IMR-90 (cell line): Measurements from ENCODE around the gene PIGN. TPM values are rescaled to one million over a fixed set of nuclear protein-coding genes. Genes with fewer than 3 reads are reported as not detected.

Experiments used
- ATAC-seq: fragments of 200-7000 bp; cut with Tn5 transposase; 2 replicates; pipeline ENCODE4 v1.9.1; 2020; ENCODE audit warnings: low read depth, mild to moderate bottlenecking, moderate library complexity
- BruUV-seq: library from RNA; stranded (reverse); fragments of 400-500 nt; replicated peaks from 2 replicates; lab custom pipeline; 2021; lab: Mats Ljungman, UMichigan
- CTCF ChIA-PET: fragments of 300-600 bp; formaldehyde crosslinking; extraction: SDS; loops from one replicate; lab custom pipeline; 2021; ENCODE audit warnings: antibody characterized with exemption; lab: Yijun Ruan, JAX
- POLR2A ChIA-PET: fragments of 300-600 bp; sonication (Branson Sonifier 250); formaldehyde crosslinking; loops from one replicate; lab custom pipeline; 2022; ENCODE audit warnings: antibody characterized with exemption; ENCODE audit not compliant: unreplicated experiment; lab: Charles Lee
- DNase-seq: peaks from one replicate; pipeline ENCODE4 v3.0.0; 2013
- H2AFZ ChIP-seq: replicated peaks from 2 replicates; pipeline ENCODE3; 2013; ENCODE audit warnings: low read length, mild to moderate bottlenecking; ENCODE audit not compliant: poor library complexity
- H2AK5ac ChIP-seq: 2 replicates; pipeline ENCODE4 v1.6.1; 2013; ENCODE audit warnings: low read depth, low read length, inconsistent platforms
- H2AK9ac ChIP-seq: replicated peaks from 2 replicates; pipeline ENCODE3; 2013; ENCODE audit warnings: mild to moderate bottlenecking, low read depth, low read length, moderate library complexity; ENCODE audit not compliant: poor library complexity
- H2BK120ac ChIP-seq: 2 replicates; pipeline ENCODE4 v1.6.1; 2013; ENCODE audit warnings: low read depth, low read length, inconsistent platforms
- H2BK15ac ChIP-seq: 3 replicates; pipeline ENCODE4 v1.6.1; 2013; ENCODE audit warnings: low read depth, low read length, inconsistent platforms
- H2BK20ac ChIP-seq: 2 replicates; pipeline ENCODE4 v1.6.1; 2013; ENCODE audit warnings: low read depth, mild to moderate bottlenecking, inconsistent platforms, low read length, moderate library complexity
- H2BK5ac ChIP-seq: 2 replicates; pipeline ENCODE4 v1.6.1; 2013; ENCODE audit warnings: mild to moderate bottlenecking, low read depth, low read length, inconsistent platforms; ENCODE audit not compliant: poor library complexity, severe bottlenecking
- H3K14ac ChIP-seq: replicated peaks from 2 replicates; pipeline ENCODE4 v1.6.1; 2013; ENCODE audit warnings: low read depth, low read length, inconsistent platforms
- H3K18ac ChIP-seq: 2 replicates; pipeline ENCODE4 v1.6.1; 2013; ENCODE audit warnings: low read depth, low read length, control low read depth
- H3K23ac ChIP-seq: 2 replicates; pipeline ENCODE4 v1.6.1; 2013; ENCODE audit warnings: low read depth, low read length, inconsistent platforms
- H3K27ac ChIP-seq: 2 replicates; pipeline ENCODE4 v1.5.1; 2013; ENCODE audit warnings: mild to moderate bottlenecking, control low read depth, low read length; ENCODE audit not compliant: insufficient read depth
- H3K27me3 ChIP-seq: 2 replicates; pipeline ENCODE4 v1.6.1; 2013; ENCODE audit warnings: low read length; ENCODE audit not compliant: control insufficient read depth, insufficient read depth
- H3K36me3 ChIP-seq: 2 replicates; pipeline ENCODE4 v1.6.1; 2013; ENCODE audit warnings: low read length, mixed read lengths; ENCODE audit not compliant: control insufficient read depth, insufficient read depth
- H3K4ac ChIP-seq: 2 replicates; pipeline ENCODE4 v1.6.1; 2013; ENCODE audit warnings: low read depth, low read length, inconsistent platforms
- H3K4me1 ChIP-seq: 2 replicates; pipeline ENCODE4 v1.6.1; 2013; ENCODE audit warnings: low read length, mixed read lengths; ENCODE audit not compliant: control insufficient read depth, insufficient read depth
- H3K4me2 ChIP-seq: 2 replicates; pipeline ENCODE4 v1.6.1; 2013; ENCODE audit warnings: low read depth, mild to moderate bottlenecking, control low read depth, low read length, moderate library complexity
- H3K4me3 ChIP-seq: 2 replicates; pipeline ENCODE4 v1.5.1; 2013; ENCODE audit warnings: low read depth, mild to moderate bottlenecking, control low read depth, low read length, moderate library complexity; ENCODE audit not compliant: insufficient read depth
- H3K56ac ChIP-seq: 2 replicates; pipeline ENCODE4 v1.6.1; 2013; ENCODE audit warnings: low read length, inconsistent platforms; ENCODE audit not compliant: insufficient read depth; ENCODE audit errors: extremely low read depth
- H3K79me1 ChIP-seq, 2 experiments: 2 replicates each; pipeline ENCODE4 v1.6.1; 2013; ENCODE audit warnings: low read length in 2 of 2, inconsistent platforms in 1 of 2, low read depth in 1 of 2
- H3K9ac ChIP-seq: 2 replicates; pipeline ENCODE4 v1.6.1; 2013; ENCODE audit warnings: low read depth, low read length, control low read depth
- H3K9me1 ChIP-seq: 2 replicates; pipeline ENCODE4 v1.6.1; 2013; ENCODE audit warnings: low read length, inconsistent platforms; ENCODE audit not compliant: insufficient read depth
- H3K9me3 ChIP-seq: 2 replicates; pipeline ENCODE4 v1.6.1; 2013; ENCODE audit warnings: low read length; ENCODE audit not compliant: control insufficient read depth, insufficient read depth
- H4K20me1 ChIP-seq: 2 replicates; pipeline ENCODE4 v1.6.1; 2013; ENCODE audit warnings: low read length, inconsistent platforms; ENCODE audit not compliant: insufficient read depth
- H4K5ac ChIP-seq: 2 replicates; pipeline ENCODE4 v1.6.1; 2013; ENCODE audit warnings: mild to moderate bottlenecking, low read depth, low read length, control low read depth
- H4K8ac ChIP-seq, 2 experiments: 2 replicates each; pipeline ENCODE4 v1.6.1; 2013; ENCODE audit warnings: low read depth in 2 of 2, low read length in 2 of 2, control low read depth in 1 of 2, inconsistent platforms in 1 of 2
- H4K91ac ChIP-seq: 2 replicates; pipeline ENCODE4 v1.6.1; 2013; ENCODE audit warnings: low read depth, low read length, inconsistent platforms; ENCODE audit not compliant: insufficient read depth
- MAZ ChIP-seq: IDR thresholded peaks from 2 replicates; pipeline ENCODE4 v1.6.1; 2012; ENCODE audit warnings: low read depth, mild to moderate bottlenecking, low read length, improper control_type of control experiment, moderate library complexity, borderline replicate concordance
- NFE2L2 ChIP-seq: fragments of 150-350 bp; IDR thresholded peaks from 2 replicates; pipeline ENCODE4 v1.6.1; 2016; ENCODE audit warnings: low read depth, mild to moderate bottlenecking, low read length
- RCOR1 ChIP-seq: IDR thresholded peaks from 2 replicates; pipeline ENCODE4 v1.6.1; 2012; ENCODE audit warnings: mild to moderate bottlenecking, low read length, improper control_type of control experiment; ENCODE audit not compliant: insufficient replicate concordance
- WGBS, 2 experiments: methylation state at CpG; one replicate each; pipeline versions ENCODE4 v1.1.5 to v1.1.7; 2013; ENCODE audit warnings: missing lambda C conversion rate in 2 of 2; ENCODE audit not compliant: insufficient read length in 1 of 2; ENCODE audit errors: extremely low coverage in 2 of 2; 5-methylcytosine and 5-hydroxymethylcytosine counted together
- dilution Hi-C: fragments of 300-500 bp; cut with HindIII; formaldehyde crosslinking; loops from one replicate; pipeline ENCODE4 v1.14.3; 2018; ENCODE audit warnings: low sequenced_read_pairs; ENCODE audit not compliant: unreplicated experiment
- in situ Hi-C: fragments of 300-500 bp; cut with MboI; formaldehyde crosslinking; loops from 3 replicates; pipeline ENCODE4 v1.14.3; 2019; ENCODE audit warnings: low sequenced_read_pairs, inconsistent platforms, mixed read lengths
- intact Hi-C: fragments of 100-400 bp; cut with micrococcal nuclease; formaldehyde crosslinking; loops from 2 replicates; pipeline ENCODE4 v1.10.0; 2022
- polyA plus RNA-seq, 3 experiments: library from polyadenylated mRNA; depleted of rRNA; stranded (reverse); fragments of >200 nt; gene quantifications; 2 replicates each; pipeline ENCODE4 v1.2.3, GENCODE V29; 2012; ENCODE audit warnings: low replicate concordance in 1 of 3
- total RNA-seq: library from RNA; depleted of rRNA; stranded (reverse); fragments of >200 nt; gene quantifications from 2 replicates; pipeline ENCODE4 v1.2.3, GENCODE V29; 2012

The PIGN gene
- total and polyA plus RNA-seq, 2 of the 4 experiments (the other 2 are of a cell fraction) = 9.0 to 17.9 TPM

DNA sequence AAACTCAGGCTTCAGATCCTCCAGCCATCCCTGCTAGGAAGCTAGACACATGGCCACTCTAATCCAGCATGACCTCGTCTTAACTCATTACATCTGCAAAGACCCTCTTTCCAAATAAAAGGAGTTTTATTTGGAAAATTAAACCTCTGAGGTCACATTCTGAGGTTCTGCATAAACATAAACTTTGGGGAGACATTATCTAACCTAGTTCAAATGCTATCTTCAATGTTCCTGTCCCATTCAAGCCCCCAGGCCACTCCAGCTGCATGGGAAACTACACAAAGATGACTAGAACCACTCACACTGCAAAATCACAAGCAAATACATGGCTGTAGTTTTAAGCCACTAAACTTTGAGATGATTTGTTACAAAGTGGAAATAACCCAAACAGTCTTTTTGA is 195.0 kb downstream of the PIGN start:
- dilution Hi-C loops = no loop called here
- ATAC-seq (no peak), DNase-seq (no peak)
- ChIA-PET CTCF (interaction anchor here (1.8 kb wide), 1 partner anchor 137 kb away, joined by 4 read pairs; no protein-coding TSS in a partner anchor), POLR2A (no interaction called here)
- no peak overlapping the region for H3K9ac ChIP-seq
- no peaks in the 10 kb centered on the region for H4K20me1 ChIP-seq
- H2AK5ac ChIP-seq = peak overlapping the region; percentile 99
- no TSS peak for BruUV-seq
- H4K5ac ChIP-seq = peak overlapping the region; percentile 75
- peak overlapping the region; percentile 98 for H3K4ac ChIP-seq
- H3K9me1 ChIP-seq = peaks cover 11% of the 10 kb centered on the region
- peaks cover 25% of the 10 kb centered on the region for H3K4me1 ChIP-seq
- H3K4me2 ChIP-seq = peak overlapping the region; percentile 25; the same call in 1 of the 2 replicates
- H4K8ac ChIP-seq = peak overlapping the region; percentile 68 to 95
- no peak overlapping the region for H3K4me3 ChIP-seq
- peak overlapping the region; percentile 85 for H2AK9ac ChIP-seq
- H2BK5ac ChIP-seq = peak overlapping the region; percentile 99
- no peaks in the 10 kb centered on the region for H3K9me3 ChIP-seq
- H3K18ac ChIP-seq = peak overlapping the region; percentile 94
- peak overlapping the region; percentile 85; the same call in 1 of the 2 replicates for H3K23ac ChIP-seq
- peak overlapping the region; percentile 80 for H3K56ac ChIP-seq
- WGBS, 2 experiments = no CpG with 5 or more reads among the region's 1 CpG
- no peaks in the 10 kb centered on the region for H3K27me3 ChIP-seq
- H2AFZ ChIP-seq = peak overlapping the region; percentile 84
- H3K14ac ChIP-seq = peak overlapping the region; percentile 96
- intact Hi-C loops = loop anchor here (5.0 kb wide), 1 partner anchor 140 kb away; no protein-coding TSS in a partner anchor
- TF ChIP-seq NFE2L2 = no peak
- no peak for TF ChIP-seq MAZ
- TF ChIP-seq RCOR1 = no peak
- peak overlapping the region; percentile 99 for H2BK20ac ChIP-seq
- peak overlapping the region; percentile 86 for H3K27ac ChIP-seq
- H3K36me3 ChIP-seq = no peaks in the 10 kb centered on the region
- peak overlapping the region; percentile 99 for H2BK15ac ChIP-seq
- H4K91ac ChIP-seq = peak overlapping the region; percentile 91
- no peaks in the 10 kb centered on the region for H3K79me1 ChIP-seq
- peak overlapping the region; percentile 98 for H2BK120ac ChIP-seq
- in situ Hi-C loops = no loop called here
